Stimulated activated naive CD8-positive, alpha-beta T cell treated with anti-CD3 and anti-CD28 coated beads, Interleukin-15, Interleukin-2, amounts not matched to agents 100 ng/mL and 50 ng/mL, for 24 hours (primary cell): ENCODE measurements around the gene FZR1.
"Not testable (repeated sequence)": the region's sequence is repeated elsewhere in the genome, so short reads cannot be mapped to it uniquely, and the experiment has no call there.

Source experiments
- H3K27ac Mint-ChIP-seq: one replicate; pipeline ENCODE4 v1.8.0; 2021; ENCODE audit warnings: mild to moderate bottlenecking, mixed read lengths
- H3K27me3 Mint-ChIP-seq: one replicate; pipeline ENCODE4 v1.8.0; 2021; ENCODE audit warnings: mixed read lengths
- H3K36me3 Mint-ChIP-seq: one replicate; pipeline ENCODE4 v1.8.0; 2021; ENCODE audit warnings: low read depth, mixed read lengths
- H3K4me1 Mint-ChIP-seq: one replicate; pipeline ENCODE4 v1.8.0; 2021; ENCODE audit warnings: low read depth, mixed read lengths
- H3K4me3 Mint-ChIP-seq: one replicate; pipeline ENCODE4 v1.8.0; 2021; ENCODE audit warnings: mild to moderate bottlenecking, mixed read lengths
- H3K9me3 Mint-ChIP-seq: one replicate; pipeline ENCODE4 v1.8.0; 2021; ENCODE audit warnings: mixed read lengths

The FZR1 gene

GRCh38 chr19:3547767-3548282, 41.7 kb downstream of the FZR1 start:
- Mint-ChIP-seq H3K9me3 (no peaks in the 10 kb centered on the region), H3K36me3 (peaks cover 11% of the 10 kb centered on the region), H3K27ac (no peak overlapping the region), H3K4me3 (no peak overlapping the region), H3K27me3 (no peaks in the 10 kb centered on the region), H3K4me1 (peaks cover 25% of the 10 kb centered on the region)

DNA sequence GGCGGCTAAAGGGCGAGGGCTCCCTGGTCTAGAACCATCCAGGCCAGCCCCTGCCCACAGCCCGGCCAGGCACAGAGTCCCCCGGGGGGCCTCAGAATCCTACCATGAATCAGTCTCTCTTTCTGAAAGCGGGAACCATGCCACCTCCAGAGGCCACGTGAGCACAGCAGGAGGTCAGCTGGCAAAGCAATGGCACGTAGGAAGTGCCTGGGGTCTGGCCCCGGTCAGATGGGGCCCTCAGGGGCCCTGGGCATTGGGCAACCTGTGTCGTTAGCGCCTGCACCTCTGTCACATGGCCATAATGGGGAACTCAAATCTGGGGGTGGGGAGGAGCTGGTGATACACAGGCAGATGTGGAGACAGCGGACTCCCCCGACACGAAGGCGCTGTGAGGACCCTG, 42.5 kb downstream of the FZR1 start:
- Mint-ChIP-seq H3K4me1 (peaks cover 31% of the 10 kb centered on the region), H3K9me3 (no peaks in the 10 kb centered on the region), H3K27me3 (no peaks in the 10 kb centered on the region), H3K36me3 (peaks cover 11% of the 10 kb centered on the region), H3K4me3 (no peak overlapping the region), H3K27ac (no peak overlapping the region)

- Mint-ChIP-seq H3K4me1 (peaks cover 40% of the 10 kb centered on the region), H3K27ac (no peak overlapping the region), H3K4me3 (no peak overlapping the region), H3K9me3 (no peaks in the 10 kb centered on the region), H3K36me3 (peaks cover 11% of the 10 kb centered on the region), H3K27me3 (no peaks in the 10 kb centered on the region)
Measured at GRCh38 chr19:3549816-3550215, 43.7 kb downstream of the FZR1 start.

DNA sequence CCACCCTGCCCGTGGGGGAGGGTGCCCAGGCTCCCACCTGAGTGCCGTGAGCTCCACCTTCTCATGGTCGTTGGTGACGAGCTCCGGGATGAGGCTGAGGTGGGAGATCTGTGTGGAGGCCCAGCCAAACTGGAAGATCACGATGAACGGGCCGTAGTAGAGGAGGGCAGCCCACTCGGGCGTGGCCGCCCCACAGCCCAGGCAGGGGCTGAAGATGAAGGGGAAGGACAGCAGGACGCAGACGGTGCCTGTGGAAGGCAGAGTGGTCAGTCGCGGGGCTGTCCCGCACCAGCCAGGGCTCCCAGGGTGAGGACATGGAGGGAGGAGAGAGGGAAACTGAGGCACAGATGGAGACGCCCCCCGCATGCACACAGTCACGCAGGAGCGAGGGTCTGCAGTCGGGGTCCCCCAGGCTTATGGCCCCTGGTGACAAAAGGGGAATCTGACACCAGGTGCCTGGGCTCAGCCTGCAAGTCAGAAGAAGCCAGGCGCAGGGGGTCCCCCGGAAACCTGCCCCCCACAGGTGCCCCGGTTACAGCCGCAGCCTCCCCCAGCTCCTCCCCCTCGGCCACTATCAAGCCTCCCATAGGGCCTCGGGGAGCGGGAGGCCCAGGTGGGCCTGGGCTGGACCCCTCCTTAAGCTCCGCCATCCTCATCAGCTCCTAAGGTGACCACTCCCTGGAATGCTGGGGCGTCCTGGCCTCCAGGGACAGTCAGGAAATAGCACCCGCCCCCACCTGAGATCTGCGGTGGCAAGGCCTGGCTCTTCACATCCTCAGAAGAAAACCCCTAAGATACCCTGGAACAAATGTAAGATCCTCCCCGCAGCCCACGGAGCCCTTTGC, 45.1 kb downstream of the FZR1 start:
- H3K36me3 Mint-ChIP-seq, result peaks cover 5% of the 10 kb centered on the region
- no peaks in the 10 kb centered on the region for H3K9me3 Mint-ChIP-seq
- peak overlapping the region; percentile 45 for H3K27ac Mint-ChIP-seq
- peaks cover 43% of the 10 kb centered on the region for H3K4me1 Mint-ChIP-seq
- no peaks in the 10 kb centered on the region for H3K27me3 Mint-ChIP-seq
- H3K4me3 Mint-ChIP-seq, result no peak overlapping the region

- H3K36me3 Mint-ChIP-seq, result peaks cover 5% of the 10 kb centered on the region
- H3K4me3 Mint-ChIP-seq, result no peak overlapping the region
- peak overlapping the region; percentile 45 for H3K27ac Mint-ChIP-seq
- H3K27me3 Mint-ChIP-seq, result no peaks in the 10 kb centered on the region
- no peaks in the 10 kb centered on the region for H3K9me3 Mint-ChIP-seq
- peaks cover 49% of the 10 kb centered on the region for H3K4me1 Mint-ChIP-seq
Measured at GRCh38 chr19:3551792-3552095, 45.6 kb downstream of the FZR1 start.

DNA sequence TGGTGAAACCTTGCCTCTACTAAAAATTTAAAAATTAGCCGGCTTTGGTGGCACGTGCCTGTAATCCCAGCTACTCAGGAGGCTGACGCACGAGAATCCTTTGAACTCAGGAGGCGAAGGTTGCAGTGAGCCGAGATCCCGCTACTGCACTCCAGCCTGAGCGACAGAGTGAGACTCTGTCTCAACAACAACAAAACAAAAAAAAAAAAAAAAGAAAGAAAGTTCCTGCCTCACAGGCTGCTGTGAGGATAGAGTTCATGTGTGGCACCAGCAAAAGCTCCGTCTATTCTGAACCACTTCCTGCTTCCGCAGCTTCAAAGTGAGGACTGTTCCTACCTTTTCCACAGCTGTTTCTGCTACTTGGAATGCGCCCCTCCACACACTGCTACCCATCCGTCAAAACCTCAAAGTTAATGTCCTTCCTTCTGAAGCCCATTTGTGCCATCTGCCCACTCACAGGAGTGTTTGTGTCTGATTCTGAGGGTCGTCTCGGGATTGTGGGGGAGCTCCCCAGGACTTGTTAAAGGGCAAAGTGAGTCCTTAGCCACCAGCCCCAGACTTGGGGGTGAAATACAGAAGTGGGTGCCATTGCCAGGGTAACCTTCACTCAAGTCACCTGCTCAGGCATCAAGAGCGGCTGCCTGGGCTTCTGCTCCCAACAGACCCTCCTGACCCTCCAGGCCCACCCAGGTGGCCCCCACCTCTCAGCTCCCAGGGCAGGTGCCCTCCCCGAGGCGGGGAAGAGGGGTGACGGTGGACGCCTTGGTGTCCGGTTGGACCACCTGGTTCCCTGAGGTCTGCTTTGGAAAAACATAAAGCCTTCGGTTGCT, 48.4 kb downstream of the FZR1 start:
- H3K36me3 Mint-ChIP-seq, result peaks cover 5% of the 10 kb centered on the region
- no peaks in the 10 kb centered on the region for H3K27me3 Mint-ChIP-seq
- H3K9me3 Mint-ChIP-seq, result no peaks in the 10 kb centered on the region
- peaks cover 56% of the 10 kb centered on the region for H3K4me1 Mint-ChIP-seq
- H3K27ac Mint-ChIP-seq, result peak overlapping the region; percentile 89
- peak overlapping the region; percentile 100 for H3K4me3 Mint-ChIP-seq

DNA sequence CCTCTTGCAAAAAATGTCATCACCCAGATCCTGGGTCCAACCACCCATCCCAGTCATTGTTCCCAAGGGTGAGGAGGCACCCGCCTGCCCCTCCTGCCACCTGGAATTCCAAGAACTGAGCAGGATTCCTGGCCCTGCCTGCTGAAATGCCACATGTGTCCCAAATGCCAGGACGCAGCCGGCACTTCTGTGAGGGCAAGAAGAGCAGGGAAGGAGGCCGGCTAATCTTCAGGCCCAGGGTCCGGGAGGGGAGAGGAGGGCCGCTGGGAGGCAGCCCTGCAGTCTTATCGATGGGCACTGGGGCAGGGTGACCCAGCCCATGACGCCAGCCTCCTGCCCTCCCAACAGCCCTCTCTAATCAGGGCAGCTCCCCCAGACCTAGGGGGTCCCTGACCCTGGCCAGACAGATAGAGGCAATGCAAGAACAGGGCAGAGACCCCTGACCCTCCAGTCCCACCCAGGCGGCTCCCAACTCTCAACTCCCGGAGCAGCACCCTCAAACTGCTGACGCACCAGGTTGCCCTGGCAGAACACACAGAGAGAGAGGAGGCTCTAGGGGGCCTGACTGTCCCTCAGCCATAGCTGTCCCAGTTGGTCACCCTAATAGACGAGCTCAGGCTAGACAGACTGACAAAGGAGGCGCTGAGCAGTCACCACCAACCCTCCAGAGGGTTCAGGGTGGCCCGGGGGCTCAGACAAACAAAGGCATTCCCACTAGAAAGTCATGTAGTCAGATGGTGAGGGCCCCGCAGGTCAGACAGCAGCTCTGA, 49.7 kb downstream of the FZR1 start:
- Mint-ChIP-seq H3K4me1 (peaks cover 54% of the 10 kb centered on the region), H3K4me3 (peak overlapping the region; percentile 100), H3K9me3 (no peaks in the 10 kb centered on the region), H3K27ac (peak overlapping the region; percentile 94), H3K27me3 (no peaks in the 10 kb centered on the region), H3K36me3 (peaks cover 5% of the 10 kb centered on the region)

DNA sequence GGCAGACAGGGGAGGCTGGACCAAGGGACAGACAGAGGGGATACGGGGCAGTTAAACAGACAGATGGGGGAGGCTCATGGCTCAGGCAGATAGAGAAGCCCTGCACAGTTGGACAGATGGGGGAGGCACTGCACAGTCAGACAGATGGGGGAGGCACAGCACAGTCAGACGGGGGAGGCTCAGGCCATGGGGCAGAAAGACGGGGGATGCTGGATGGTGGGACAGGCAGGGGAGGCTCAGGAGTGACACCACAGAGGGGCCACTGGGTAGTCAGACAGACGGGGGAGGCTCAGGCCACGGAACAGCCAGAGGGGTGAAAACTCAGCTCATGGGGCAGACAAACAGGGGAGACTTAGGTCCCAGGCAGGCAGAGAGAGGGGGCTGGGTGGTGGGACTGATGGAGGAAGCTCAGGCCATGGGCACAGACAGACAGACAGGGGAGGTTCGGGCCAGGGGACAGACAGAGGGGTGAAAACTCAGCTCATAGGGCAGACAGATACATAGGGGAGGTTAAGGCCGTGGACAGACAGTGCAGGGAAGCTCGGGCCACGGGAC, 50.4 kb downstream of the FZR1 start:
- peaks cover 5% of the 10 kb centered on the region for H3K36me3 Mint-ChIP-seq
- H3K4me3 Mint-ChIP-seq, result peak overlapping the region; percentile 100
- peaks cover 50% of the 10 kb centered on the region for H3K4me1 Mint-ChIP-seq
- H3K27ac Mint-ChIP-seq, result peak overlapping the region; percentile 94
- no peaks in the 10 kb centered on the region for H3K27me3 Mint-ChIP-seq
- no peaks in the 10 kb centered on the region for H3K9me3 Mint-ChIP-seq

GRCh38 chr19:3556978-3557460, 50.9 kb downstream of the FZR1 start:
- Mint-ChIP-seq H3K27ac (peak overlapping the region; percentile 94), H3K4me3 (peak overlapping the region; percentile 100), H3K27me3 (no peaks in the 10 kb centered on the region), H3K9me3 (no peaks in the 10 kb centered on the region), H3K4me1 (peaks cover 46% of the 10 kb centered on the region), H3K36me3 (peaks cover 5% of the 10 kb centered on the region)

DNA sequence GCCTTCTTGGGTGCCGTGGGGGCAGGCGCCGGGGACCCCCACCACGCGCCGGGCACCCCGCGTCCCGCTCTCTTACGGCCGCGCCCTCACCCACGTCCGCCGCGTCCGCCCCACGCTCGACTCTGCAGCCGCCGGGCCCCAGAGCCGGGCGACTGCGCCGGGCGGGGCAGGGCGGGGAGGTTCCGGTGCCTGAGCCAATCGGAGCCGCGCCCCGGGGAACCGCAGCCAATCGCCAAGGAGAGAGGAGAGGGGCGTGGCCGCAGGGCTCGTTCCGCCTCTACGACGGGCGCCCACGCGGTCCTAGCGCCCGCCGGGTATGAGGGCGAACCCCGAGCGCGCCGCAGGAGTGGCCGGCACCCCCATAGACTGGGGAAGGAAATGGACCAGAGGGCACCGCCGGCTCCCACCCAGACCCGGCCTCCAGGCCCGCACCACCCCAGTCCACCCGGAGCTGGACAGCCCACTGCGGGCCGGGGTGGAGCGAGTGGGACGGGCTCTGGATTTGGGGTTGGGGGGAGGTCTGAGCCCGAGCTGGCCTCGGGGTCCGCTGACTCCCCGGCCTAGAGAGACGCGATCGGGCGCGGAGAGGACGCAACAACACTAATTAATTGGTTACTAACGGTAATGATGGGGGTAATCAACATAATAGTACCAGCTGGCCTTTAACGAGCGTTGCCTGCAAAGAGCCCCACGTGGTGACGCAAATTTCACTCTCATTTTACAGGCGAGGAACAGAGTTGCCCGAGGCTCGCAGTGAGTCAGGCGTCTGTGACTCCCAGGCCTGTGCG, 51.5 kb downstream of the FZR1 start, which contains the start of gene MFSD12:
Gene MFSD12, minus strand, starts transcription at position 126 of the 788 bp plus-strand sequence. CDS start 183 bp downstream, outside the sequence.
- peaks cover 43% of the 10 kb centered on the region for H3K4me1 Mint-ChIP-seq
- H3K27me3 Mint-ChIP-seq, result no peaks in the 10 kb centered on the region
- H3K4me3 Mint-ChIP-seq, result peak within 1 kb of the TSS; percentile 100
- H3K36me3 Mint-ChIP-seq, result peaks cover 5% of the 10 kb centered on the region
- peak within 1 kb of the TSS; percentile 94 for H3K27ac Mint-ChIP-seq
- H3K9me3 Mint-ChIP-seq, result no peaks in the 10 kb centered on the region

GRCh38 chr19:3563709-3564524, 57.8 kb downstream of the FZR1 start:
- H3K4me3 Mint-ChIP-seq, result no peak overlapping the region
- H3K27ac Mint-ChIP-seq, result no peak overlapping the region
- H3K27me3 Mint-ChIP-seq, result no peaks in the 10 kb centered on the region
- H3K4me1 Mint-ChIP-seq, result no peaks in the 10 kb centered on the region
- no peaks in the 10 kb centered on the region for H3K9me3 Mint-ChIP-seq
- no peaks in the 10 kb centered on the region for H3K36me3 Mint-ChIP-seq

DNA sequence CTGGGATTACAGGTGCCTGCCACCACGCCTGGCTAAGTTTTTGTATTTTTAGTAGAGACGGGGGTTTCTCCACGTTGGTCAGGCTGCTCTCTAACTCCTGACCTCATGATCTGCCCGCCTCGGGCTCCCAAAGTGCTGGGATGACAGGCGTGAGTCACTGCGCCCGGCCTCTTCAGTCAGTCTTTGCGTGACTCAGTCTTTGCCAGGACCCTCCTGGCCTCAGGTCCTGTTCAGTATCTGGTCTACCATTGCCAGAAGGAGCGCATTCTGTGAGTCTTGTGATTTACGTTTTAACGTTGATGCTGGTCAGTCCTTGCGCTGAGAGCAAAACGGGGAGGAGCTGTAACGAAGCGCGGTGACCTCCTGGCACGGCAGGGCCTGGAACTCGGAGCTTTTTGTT, 59.0 kb downstream of the FZR1 start:
- H3K27ac Mint-ChIP-seq, result no peak overlapping the region
- H3K27me3 Mint-ChIP-seq, result no peaks in the 10 kb centered on the region
- H3K4me3 Mint-ChIP-seq, result no peak overlapping the region

DNA sequence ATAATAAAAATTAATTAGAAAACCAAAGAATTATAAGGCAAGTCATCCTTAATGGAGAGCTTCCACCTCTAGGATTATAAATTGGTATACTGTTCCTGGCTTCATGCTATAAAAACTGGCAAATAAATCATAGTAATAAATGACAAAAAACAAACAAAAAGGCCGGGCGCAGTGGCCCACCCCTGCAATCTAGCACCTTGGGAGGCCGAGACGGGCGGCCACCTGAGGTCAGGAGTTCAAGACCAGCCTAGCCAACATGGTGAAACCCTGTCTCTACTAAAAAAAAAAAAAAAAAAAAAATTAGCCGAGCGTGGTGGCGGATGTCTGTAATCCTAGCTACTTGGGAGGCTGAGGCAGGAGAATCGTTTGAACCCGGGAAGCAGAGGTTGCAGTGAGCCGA, 63.9 kb downstream of the FZR1 start:
- H3K27me3 Mint-ChIP-seq, result not testable (repeated sequence)
- peaks cover 15% of the 10 kb centered on the region for H3K4me1 Mint-ChIP-seq

More for the DNA sequence above, 59.0 kb downstream of the FZR1 start:
- Mint-ChIP-seq H3K36me3 (no peaks in the 10 kb centered on the region), H3K9me3 (no peaks in the 10 kb centered on the region), H3K4me1 (no peaks in the 10 kb centered on the region)

More for the DNA sequence above, 63.9 kb downstream of the FZR1 start:
- H3K36me3 Mint-ChIP-seq, H3K4me3 Mint-ChIP-seq, H3K9me3 Mint-ChIP-seq, H3K27ac Mint-ChIP-seq: not testable (repeated sequence)
